ENCODE results near the gene BEST2. TPM values are rescaled to one million over a fixed set of nuclear protein-coding genes. Genes with fewer than 3 reads are reported as not detected.

The BEST2 gene
- total RNA-seq, 4 donors from 2014 or later: not detected

- no peak for TF ChIP-seq POLR2A (IDR thresholded peaks at IDR 0.05)
- no peak for TF ChIP-seq CTCF (IDR thresholded peaks at IDR 0.05)
- no peak for TF ChIP-seq POLR2AphosphoS5 (IDR thresholded peaks at IDR 0.05)
- TF ChIP-seq EP300 (IDR thresholded peaks at IDR 0.05): no peak
- no peak overlapping the region for H3K4me3 ChIP-seq
- no peak overlapping the region for H3K27ac ChIP-seq
- no peaks in the 10 kb centered on the region for H3K27me3 ChIP-seq
- H3K4me1 ChIP-seq: peaks cover 0 to 45% (median 25%) of the 10 kb centered on the region in 3 donors
- WGBS, 2 donors (ENCODE audit: low coverage in 1 of 2): no CpG with 5 or more reads among the region's 9 CpGs
- peaks cover 0 to 44% of the 10 kb centered on the region in 2 donors for H3K36me3 ChIP-seq
- H3K9me3 ChIP-seq: no peaks in the 10 kb centered on the region
- ATAC-seq: no peak
These were observed 23.7 kb upstream of the BEST2 start for GRCh38 chr19:12727745-12728433.

GRCh38 chr19:12730064-12730463, 21.5 kb upstream of the BEST2 start:
- H3K9me3 ChIP-seq: no peaks in the 10 kb centered on the region
- peaks cover 0 to 44% of the 10 kb centered on the region in 2 donors for H3K36me3 ChIP-seq
- 69 to 71% methylated on average over 1 to 2 of the region's 3 CpGs for WGBS, 2 donors (ENCODE audit: low coverage in 1 of 2)
- peaks cover 4 to 43% (median 25%) of the 10 kb centered on the region in 3 donors for H3K4me1 ChIP-seq
- no peak overlapping the region for H3K4me3 ChIP-seq
- no peak for ATAC-seq
- H3K27me3 ChIP-seq: no peaks in the 10 kb centered on the region
- TF ChIP-seq POLR2A (IDR thresholded peaks at IDR 0.05) (no peak), EP300 (IDR thresholded peaks at IDR 0.05) (no peak), POLR2AphosphoS5 (IDR thresholded peaks at IDR 0.05) (no peak), CTCF (IDR thresholded peaks at IDR 0.05) (no peak)
- H3K27ac ChIP-seq: no peak overlapping the region

GRCh38 chr19:12731337-12731736, 20.3 kb upstream of the BEST2 start:
- 69 to 84% methylated on average over 2 to 5 of the region's 24 CpGs for WGBS, 2 donors (ENCODE audit: low coverage in 1 of 2)
- no peak overlapping the region for H3K4me3 ChIP-seq
- no peak for TF ChIP-seq POLR2AphosphoS5 (IDR thresholded peaks at IDR 0.05)
- no peak for TF ChIP-seq CTCF (IDR thresholded peaks at IDR 0.05)

GRCh38 chr19:12733369-12734214, 18.0 kb upstream of the BEST2 start:
- Histone ChIP-seq H3K27me3 (no peaks in the 10 kb centered on the region), H3K27ac (peak overlapping the region; percentile 94 to 97 (median 96)), H3K4me3 (peak overlapping the region; percentile 99), H3K4me1 (peaks cover 4 to 67% (median 34%) of the 10 kb centered on the region in 3 donors), H3K9me3 (no peaks in the 10 kb centered on the region), H3K36me3 (peaks cover 0 to 36% of the 10 kb centered on the region in 2 donors)
- no peak for ATAC-seq
- WGBS, 2 donors (ENCODE audit: low coverage in 1 of 2): 0% methylated on average over 6 to 7 of the region's 15 CpGs
- TF ChIP-seq POLR2AphosphoS5 (IDR thresholded peaks at IDR 0.05) (peak; percentile 53), CTCF (IDR thresholded peaks at IDR 0.05) (peak in 1 of 4 experiments; percentile 10), POLR2A (IDR thresholded peaks at IDR 0.05) (no peak)

More at GRCh38 chr19:12731337-12731736, 20.3 kb upstream of the BEST2 start:
- Histone ChIP-seq H3K27ac (no peak overlapping the region), H3K4me1 (peaks cover 4 to 50% (median 26%) of the 10 kb centered on the region in 3 donors), H3K9me3 (no peaks in the 10 kb centered on the region), H3K27me3 (no peaks in the 10 kb centered on the region), H3K36me3 (peaks cover 0 to 44% of the 10 kb centered on the region in 2 donors)
- ATAC-seq: no peak
